G401.6 (cell line): ENCODE measurements around the gene KLK15.

Experiments
- FAIRE-seq: peaks from 2 replicates; lab custom pipeline; 2012; peaks lifted over from hg19 to GRCh38; lab: Jason Lieb, UNC

KLK15 gene

GRCh38 chr19:50833117-50833801 is at the start of gene KLK15:
TSS of gene KLK15 (minus strand) at chr19:50833574. CDS start at chr19:50831492, 2,082 bp downstream.
- no peak for FAIRE-seq

- FAIRE-seq, result no peak
Observed at GRCh38 chr19:50882188-50882587, 48.8 kb upstream of the KLK15 start.

- no peak for FAIRE-seq
Observed at GRCh38 chr19:50880241-50880640, 46.9 kb upstream of the KLK15 start.

- no peak for FAIRE-seq
Observed at GRCh38 chr19:50878851-50879250, 45.5 kb upstream of the KLK15 start.

DNA sequence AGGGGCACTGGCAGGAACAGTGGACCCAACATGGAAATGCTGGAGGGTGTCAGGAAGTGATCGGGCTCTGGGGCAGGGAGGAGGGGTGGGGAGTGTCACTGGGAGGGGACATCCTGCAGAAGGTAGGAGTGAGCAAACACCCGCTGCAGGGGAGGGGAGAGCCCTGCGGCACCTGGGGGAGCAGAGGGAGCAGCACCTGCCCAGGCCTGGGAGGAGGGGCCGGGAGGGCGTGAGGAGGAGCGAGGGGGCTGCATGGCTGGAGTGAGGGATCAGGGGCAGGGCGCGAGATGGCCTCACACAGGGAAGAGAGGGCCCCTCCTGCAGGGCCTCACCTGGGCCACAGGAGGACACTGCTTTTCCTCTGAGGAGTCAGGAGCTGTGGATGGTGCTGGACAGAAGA is 44.0 kb upstream of the KLK15 start:
- no peak for FAIRE-seq

GRCh38 chr19:50876456-50876855 is 43.1 kb upstream of the KLK15 start:
- no peak for FAIRE-seq

DNA sequence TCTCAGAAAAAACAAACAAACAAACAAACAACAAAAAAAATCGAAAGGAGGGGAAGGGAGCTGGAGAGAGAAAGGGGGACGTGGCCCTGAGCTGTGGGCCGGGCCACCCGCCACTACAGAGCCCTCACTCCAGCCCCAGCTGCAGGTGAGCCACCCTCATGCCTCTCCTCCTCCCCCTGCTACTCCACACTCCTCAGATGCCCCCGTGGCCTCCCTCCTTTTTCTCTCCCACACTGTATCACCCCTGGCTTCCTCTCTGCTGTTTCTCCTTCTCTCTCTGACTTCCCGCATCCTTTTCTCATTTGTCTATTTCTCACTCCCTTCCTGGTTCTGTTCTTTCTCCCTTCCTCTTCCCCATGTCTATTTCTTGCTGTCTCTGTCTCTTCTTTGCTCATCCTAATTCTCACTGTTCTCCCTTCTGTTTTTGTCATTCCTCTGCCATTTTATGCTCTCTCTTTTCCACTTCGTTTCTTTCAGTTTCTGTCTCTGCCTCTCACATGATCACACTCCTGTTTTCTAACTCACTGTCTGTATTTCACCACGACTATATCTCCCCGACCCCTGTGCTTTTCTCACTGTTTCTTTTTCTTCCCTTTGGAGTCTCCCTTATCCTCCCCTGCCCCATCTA is 42.5 kb upstream of the KLK15 start:
- no peak for FAIRE-seq

- FAIRE-seq, result no peak
Observed at GRCh38 chr19:50874211-50874610, 40.8 kb upstream of the KLK15 start.

GRCh38 chr19:50873056-50873455 is 39.7 kb upstream of the KLK15 start, which contains the start of gene KLK2:
TSS of gene KLK2 (plus strand) at chr19:50873439. CDS start at chr19:50873474, 35 bp downstream.
- no peak for FAIRE-seq

- no peak for FAIRE-seq
Observed at GRCh38 chr19:50870417-50871089, 37.2 kb upstream of the KLK15 start.

- FAIRE-seq, result no peak
Observed at GRCh38 chr19:50869479-50869878, 36.1 kb upstream of the KLK15 start.

- FAIRE-seq, result no peak
Observed at GRCh38 chr19:50861496-50862286, 28.3 kb upstream of the KLK15 start.

DNA sequence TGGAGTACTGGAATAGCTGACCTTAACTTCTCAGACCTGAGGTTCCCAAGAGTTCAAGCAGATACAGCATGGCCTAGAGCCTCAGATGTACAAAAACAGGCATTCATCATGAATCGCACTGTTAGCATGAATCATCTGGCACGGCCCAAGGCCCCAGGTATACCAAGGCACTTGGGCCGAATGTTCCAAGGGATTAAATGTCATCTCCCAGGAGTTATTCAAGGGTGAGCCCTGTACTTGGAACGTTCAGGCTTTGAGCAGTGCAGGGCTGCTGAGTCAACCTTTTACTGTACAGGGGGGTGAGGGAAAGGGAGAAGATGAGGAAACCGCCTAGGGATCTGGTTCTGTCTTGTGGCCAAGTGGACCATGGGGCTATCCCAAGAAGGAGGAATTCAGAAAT is 27.6 kb upstream of the KLK15 start:
- FAIRE-seq, result no peak

DNA sequence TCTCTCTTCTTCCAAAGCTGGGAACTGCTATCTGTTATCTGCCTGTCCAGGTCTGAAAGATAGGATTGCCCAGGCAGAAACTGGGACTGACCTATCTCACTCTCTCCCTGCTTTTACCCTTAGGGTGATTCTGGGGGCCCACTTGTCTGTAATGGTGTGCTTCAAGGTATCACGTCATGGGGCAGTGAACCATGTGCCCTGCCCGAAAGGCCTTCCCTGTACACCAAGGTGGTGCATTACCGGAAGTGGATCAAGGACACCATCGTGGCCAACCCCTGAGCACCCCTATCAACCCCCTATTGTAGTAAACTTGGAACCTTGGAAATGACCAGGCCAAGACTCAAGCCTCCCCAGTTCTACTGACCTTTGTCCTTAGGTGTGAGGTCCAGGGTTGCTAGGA is 26.5 kb upstream of the KLK15 start:
- FAIRE-seq, result no peak

DNA sequence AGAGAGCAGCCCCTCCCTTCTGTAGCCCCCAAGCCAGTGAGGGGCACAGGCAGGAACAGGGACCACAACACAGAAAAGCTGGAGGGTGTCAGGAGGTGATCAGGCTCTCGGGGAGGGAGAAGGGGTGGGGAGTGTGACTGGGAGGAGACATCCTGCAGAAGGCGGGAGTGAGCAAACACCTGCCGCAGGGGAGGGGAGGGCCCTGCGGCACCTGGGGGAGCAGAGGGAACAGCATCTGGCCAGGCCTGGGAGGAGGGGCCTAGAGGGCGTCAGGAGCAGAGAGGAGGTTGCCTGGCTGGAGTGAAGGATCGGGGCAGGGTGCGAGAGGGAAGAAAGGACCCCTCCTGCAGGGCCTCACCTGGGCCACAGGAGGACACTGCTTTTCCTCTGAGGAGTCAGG is 25.5 kb upstream of the KLK15 start:
- FAIRE-seq, result no peak

- no peak for FAIRE-seq
Observed at GRCh38 chr19:50857366-50857765, 24.0 kb upstream of the KLK15 start.

GRCh38 chr19:50854636-50855410 is 21.4 kb upstream of the KLK15 start, which contains the start of gene KLK3:
TSS of gene KLK3 (plus strand) at chr19:50854915. CDS start at chr19:50854956, 41 bp downstream.
- FAIRE-seq, result no peak

GRCh38 chr19:50851620-50852019 is 18.2 kb upstream of the KLK15 start:
- FAIRE-seq, result no peak

DNA sequence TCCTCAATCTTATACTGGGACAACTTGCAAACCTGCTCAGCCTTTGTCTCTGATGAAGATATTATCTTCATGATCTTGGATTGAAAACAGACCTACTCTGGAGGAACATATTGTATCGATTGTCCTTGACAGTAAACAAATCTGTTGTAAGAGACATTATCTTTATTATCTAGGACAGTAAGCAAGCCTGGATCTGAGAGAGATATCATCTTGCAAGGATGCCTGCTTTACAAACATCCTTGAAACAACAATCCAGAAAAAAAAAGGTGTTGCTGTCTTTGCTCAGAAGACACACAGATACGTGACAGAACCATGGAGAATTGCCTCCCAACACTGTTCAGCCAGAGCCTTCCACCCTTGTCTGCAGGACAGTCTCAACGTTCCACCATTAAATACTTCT is 17.4 kb upstream of the KLK15 start:
- FAIRE-seq, result no peak

DNA sequence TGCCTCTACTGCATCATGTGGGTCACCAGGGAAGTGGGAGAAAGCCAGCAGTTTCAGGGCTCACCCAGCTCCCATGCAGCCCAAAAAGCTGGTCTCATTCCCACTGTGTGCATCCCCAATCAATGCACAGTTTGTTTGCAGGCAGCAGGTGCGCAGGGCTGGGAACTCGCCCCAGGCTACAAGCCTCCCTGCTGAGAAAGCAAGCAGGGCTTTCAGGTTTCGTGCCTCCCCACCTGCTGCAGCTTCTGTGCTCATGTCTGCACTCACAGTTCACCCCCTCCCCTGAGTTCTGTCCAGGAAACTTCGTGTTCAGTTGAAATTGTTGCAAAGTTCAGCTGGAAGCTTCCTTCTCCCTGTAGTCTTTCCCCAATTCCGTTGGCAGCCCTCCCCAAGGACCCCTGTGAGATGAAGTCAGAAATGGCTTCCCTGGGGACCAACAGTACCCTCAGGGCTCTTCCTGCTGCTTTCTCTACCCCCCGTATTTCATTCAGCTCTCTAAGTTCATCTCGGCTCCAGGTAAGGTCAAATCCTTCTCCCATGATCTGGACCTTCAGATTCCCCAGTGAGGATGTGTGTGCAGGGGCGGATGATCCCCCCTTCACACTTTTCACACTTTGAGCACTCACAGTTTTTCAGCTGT is 11.0 kb upstream of the KLK15 start:
- no peak for FAIRE-seq

- no peak for FAIRE-seq
Observed at GRCh38 chr19:50843701-50844221, 10.4 kb upstream of the KLK15 start.
